GM19372 (cell line): ENCODE results near the gene RAB3IP.
"Not testable (repeated sequence)": the region's sequence is repeated elsewhere in the genome, so short reads cannot be mapped to it uniquely, and the experiment has no call there.

Experiments
- ATAC-seq: cut with Tn5 transposase; IDR thresholded peaks from one replicate; pipeline ENCODE4 v1.9.1; 2021; ENCODE audit warnings: mild to moderate bottlenecking, low read depth, moderate library complexity; ENCODE audit not compliant: unreplicated experiment

Gene RAB3IP

GRCh38 chr12:69751476-69751875 lies 12.8 kb downstream of the RAB3IP start:
- no peak for ATAC-seq

- ATAC-seq = no peak
These were observed 16.6 kb downstream of the RAB3IP start for GRCh38 chr12:69755302-69755701.

- no peak for ATAC-seq
These were observed 17.6 kb downstream of the RAB3IP start for GRCh38 chr12:69756088-69756755.

GRCh38 chr12:69758105-69758504 lies 19.4 kb downstream of the RAB3IP start:
- ATAC-seq = no peak

GRCh38 chr12:69759581-69759980 lies 20.9 kb downstream of the RAB3IP start:
- not testable (repeated sequence) for ATAC-seq

DNA sequence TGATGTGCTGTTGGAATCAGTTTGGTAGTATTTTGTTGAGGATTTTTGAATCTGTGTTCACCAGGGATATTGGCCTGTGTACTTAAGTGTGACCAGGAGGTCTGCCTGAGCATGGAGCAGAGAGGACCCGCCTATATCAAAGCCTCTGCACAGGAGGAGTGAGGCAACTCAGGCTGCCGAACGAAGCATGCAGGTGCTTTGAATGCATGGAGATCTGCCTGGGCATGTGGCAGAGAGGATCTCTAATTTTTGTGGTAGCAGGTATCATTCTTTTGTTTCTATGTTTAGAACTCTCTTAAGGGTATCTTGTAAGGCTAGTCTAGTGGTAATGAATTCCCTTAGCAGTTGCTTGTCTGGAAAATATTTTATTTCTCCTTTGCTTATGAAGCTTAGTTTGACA lies 26.9 kb downstream of the RAB3IP start:
- no peak for ATAC-seq

DNA sequence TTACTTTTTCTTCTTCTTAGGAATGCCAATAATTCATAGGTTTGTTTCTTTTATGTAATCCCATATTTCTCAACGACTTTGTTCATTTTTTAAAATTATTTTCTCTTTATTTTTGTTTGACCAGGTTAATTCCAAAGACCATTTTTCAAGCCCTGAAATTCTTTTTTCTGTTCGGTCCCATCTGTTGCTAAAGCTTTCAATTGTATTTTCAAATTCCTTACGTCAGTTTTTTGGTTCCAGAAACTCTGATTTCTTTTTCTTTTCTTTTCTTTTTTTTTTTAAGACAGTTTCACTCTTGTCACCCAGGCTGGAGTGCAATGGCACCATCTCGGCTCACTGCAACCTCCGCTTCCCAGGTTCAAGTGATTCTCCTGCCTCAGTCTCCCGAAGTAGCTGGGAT lies 27.6 kb downstream of the RAB3IP start:
- no peak for ATAC-seq

DNA sequence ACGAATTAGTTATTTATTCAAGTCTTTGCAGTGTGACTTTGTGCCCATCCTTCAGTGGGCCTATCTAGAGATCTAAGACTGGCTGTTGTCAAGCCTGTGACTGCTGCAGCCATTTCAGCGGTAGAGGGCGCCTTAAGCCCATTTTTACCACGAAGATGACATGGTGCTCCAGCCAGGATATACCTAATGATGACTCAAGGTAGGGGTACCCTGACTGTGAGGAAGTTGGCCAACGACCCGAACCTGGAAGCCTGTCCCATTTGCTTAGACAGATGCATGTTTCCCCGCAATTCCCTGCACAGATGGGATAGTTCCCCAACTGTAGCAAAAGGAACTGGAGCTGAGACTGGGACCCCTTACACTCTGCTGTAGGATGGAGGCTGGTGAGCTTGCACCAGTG lies 41.3 kb downstream of the RAB3IP start:
- ATAC-seq = no peak

- ATAC-seq = no peak
These were observed 44.7 kb downstream of the RAB3IP start for GRCh38 chr12:69783365-69783764.

GRCh38 chr12:69789351-69789750 lies 50.7 kb downstream of the RAB3IP start:
- no peak for ATAC-seq

- no peak for ATAC-seq
These were observed 53.9 kb downstream of the RAB3IP start for GRCh38 chr12:69792533-69792932.

DNA sequence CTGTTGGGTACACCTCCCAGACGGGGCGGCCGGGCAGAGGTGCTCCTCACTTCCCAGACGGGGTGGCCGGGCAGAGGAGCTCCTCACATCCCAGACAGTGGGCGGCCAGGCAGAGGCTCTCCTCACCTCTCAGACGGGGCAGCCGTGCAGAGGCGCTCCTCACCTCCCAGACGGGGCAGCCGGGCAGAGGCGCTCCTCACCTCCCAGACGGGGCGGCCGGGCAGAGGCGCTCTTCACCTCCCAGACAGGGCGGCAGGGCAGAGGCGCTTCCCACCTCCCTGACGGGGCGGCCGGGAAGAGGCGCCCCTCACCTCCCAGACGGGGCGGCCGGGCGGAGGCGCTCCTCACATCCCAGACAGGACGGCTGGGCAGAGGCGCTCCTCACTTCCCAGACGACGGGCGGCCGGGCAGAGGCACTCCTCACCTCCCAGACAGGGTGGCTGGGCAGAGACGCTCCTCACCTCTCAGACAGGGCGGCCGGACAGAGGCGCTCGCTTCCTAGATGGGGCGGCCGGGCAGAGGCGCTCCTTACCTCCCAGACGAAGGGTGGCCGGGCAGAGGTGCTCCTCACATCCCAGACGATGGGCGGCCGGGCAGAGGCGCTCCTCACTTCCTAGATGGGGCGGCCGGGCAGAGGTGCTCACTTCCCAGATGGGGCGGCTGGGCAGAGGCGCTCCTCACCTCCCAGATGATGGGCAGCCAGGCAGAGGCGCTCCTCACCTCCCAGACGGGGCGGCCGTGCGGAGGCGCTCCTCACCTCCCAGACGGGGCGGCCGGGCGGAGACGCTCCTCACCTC lies 68.6 kb downstream of the RAB3IP start:
- not testable (repeated sequence) for ATAC-seq

GRCh38 chr12:69810870-69811498 lies 72.3 kb downstream of the RAB3IP start:
- ATAC-seq = no peak

DNA sequence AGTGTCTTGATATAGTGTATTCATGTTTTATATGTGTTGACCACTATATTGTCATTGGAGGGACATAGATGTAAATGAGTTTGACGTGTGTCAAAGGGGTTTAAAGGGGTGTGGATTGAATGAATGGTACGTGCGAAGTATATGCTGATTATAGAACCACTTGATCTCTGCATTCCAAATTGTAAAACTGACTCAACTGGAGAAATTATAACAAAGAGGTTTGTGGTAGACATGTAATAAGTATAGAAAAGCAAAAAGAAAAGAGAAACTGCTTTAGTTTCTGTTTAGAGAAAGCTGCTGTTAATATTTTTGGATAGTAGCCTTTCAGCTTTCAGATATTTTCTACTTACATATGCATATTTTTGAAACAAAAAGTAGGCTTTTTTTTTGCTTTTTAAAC lies 77.4 kb downstream of the RAB3IP start:
- ATAC-seq = peak; percentile 54

DNA sequence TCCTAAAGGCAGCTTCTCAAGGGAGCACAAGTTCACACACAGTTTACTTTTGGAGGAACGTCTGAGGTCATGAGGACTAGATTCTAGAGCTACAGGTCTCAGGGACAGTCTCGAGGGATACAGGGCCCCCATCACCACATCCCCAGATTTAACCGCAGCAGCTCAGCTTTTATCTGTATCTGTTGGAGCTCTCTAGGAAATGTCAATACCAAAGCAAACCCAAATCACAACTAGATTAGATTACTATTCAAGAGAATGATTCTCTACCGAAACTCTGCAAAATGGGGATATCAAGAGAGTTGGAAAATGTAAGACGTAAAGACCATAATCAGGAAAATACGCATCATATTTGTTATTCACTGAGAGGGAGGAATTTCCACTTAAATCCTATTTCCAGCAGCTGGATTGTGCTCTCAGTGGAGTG lies 82.4 kb downstream of the RAB3IP start:
- no peak for ATAC-seq

DNA sequence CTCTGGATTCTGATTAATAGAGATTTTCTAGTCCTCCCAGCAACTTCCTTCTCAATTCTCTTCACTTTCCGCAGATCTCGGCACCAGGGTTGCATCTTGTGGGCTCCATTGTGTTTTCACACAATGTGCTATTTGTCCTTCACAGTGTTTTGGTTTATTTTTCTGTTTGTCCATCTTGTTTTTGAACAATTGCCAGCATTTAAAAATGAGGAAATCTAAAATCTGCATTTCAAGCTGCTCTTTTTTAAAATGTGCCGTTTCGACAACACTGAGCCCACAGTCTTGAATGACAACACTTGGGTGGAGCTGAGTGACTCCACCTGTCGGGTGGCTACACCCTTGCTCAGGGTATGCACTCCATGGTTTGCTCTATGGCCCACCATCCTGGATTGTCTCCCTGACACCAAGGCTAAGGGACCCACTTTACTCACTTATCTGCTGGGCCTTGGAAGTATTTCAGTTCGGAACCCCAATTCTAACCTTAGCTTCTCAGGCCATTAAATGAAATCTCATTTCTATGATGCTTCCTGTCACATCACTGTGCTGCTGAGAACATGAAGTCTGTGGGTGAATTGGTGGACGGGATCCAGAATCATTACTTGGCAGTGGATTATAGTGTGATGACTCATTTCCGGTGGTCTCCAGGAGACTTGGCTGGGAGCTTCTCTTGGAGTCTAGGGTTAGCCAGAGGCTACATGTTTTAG lies 82.9 kb downstream of the RAB3IP start:
- ATAC-seq = no peak

DNA sequence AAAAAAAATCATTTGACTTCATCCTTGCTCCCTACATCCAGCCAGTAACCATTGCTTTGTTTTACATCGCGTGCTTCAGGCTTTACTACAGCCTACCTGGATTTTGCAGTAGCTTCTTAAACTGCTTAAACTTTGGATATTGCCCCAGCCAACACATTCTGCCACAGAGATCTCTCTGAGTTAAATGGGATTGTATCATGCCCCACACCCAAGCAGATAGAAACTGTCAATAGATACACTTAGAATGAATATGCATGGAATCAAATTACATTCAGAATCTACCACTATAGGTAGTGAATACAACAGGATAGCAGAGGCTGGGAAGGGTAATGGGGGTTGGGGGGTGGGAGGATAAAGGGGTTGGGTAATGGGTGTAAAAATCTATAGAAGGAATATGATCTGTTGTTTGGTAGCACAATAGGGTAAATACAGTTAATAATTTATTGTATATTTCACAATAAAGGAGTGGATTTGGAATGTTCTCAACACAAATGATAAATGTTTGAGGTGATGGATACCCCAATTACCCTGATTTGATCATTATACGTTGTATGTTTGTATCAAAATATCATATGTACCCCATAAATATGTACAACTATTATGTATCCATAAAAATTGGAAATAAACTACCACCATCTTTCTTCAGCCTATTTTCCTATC lies 83.7 kb downstream of the RAB3IP start:
- no peak for ATAC-seq

GRCh38 chr12:69824028-69824427 lies 85.4 kb downstream of the RAB3IP start:
- no peak for ATAC-seq

- ATAC-seq = no peak
These were observed 86.4 kb downstream of the RAB3IP start, which contains the start of gene MYRFL for GRCh38 chr12:69824966-69825560. Gene MYRFL (plus strand): TSS chr12:69825227. CDS start chr12:69825518, 291 bp downstream.

DNA sequence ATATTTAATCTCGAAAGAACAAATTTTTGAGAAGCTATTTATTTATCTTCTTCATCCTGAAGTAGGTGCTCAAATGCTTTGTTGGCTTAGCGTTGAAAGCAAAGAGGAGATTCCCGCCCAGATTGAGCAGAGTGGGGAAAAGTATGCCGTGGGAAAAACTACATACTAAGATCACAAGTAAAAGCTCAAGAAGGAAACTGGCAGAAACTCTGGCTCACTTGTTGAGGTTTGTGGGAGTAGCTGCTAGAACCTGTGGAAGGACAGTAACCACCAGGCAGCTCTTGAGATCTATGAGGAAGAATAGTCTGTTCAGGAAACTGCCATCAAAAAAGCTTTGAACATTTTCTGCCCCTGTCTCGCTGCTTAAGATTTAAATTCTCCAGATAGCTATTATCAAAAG lies 90.2 kb downstream of the RAB3IP start:
- ATAC-seq = no peak
